NCI-H2227 treated with DMSO at 0.1 percent for 48 hours (cell line): ENCODE measurements around the gene VPS13A.

Experiments used
- DNase-seq: peaks from one replicate; lab custom pipeline; 2025; lab: John Stamatoyannopoulos, UW

VPS13A gene

GRCh38 chr9:77177143-77177893 is at the start of gene VPS13A:
Gene VPS13A (plus strand): TSS chr9:77177534. CDS start chr9:77177705, 171 bp downstream.
- peak; percentile 93 for DNase-seq

- DNase-seq = no peak
These were observed 49.1 kb upstream of the VPS13A start for GRCh38 chr9:77128125-77128789.

- DNase-seq = peak; percentile 1
These were observed 45.9 kb upstream of the VPS13A start for GRCh38 chr9:77131399-77131798.

- no peak for DNase-seq
These were observed 44.3 kb upstream of the VPS13A start for GRCh38 chr9:77133011-77133410.

- DNase-seq = no peak
These were observed 35.0 kb upstream of the VPS13A start for GRCh38 chr9:77142366-77142765.

GRCh38 chr9:77149879-77150278 is 27.5 kb upstream of the VPS13A start:
- no peak for DNase-seq

- no peak for DNase-seq
These were observed 25.0 kb upstream of the VPS13A start for GRCh38 chr9:77152289-77152688.

GRCh38 chr9:77156646-77157371 is 20.5 kb upstream of the VPS13A start:
- DNase-seq = no peak

- DNase-seq = no peak
These were observed 18.4 kb upstream of the VPS13A start for GRCh38 chr9:77158772-77159513.

GRCh38 chr9:77161191-77161590 is 16.1 kb upstream of the VPS13A start:
- no peak for DNase-seq

- DNase-seq = no peak
These were observed 15.4 kb upstream of the VPS13A start for GRCh38 chr9:77161966-77162365.

- DNase-seq = no peak
These were observed 15.0 kb upstream of the VPS13A start for GRCh38 chr9:77162366-77162765.

- no peak for DNase-seq
These were observed 13.4 kb upstream of the VPS13A start for GRCh38 chr9:77163884-77164283.

GRCh38 chr9:77166193-77166592 is 11.1 kb upstream of the VPS13A start:
- DNase-seq = no peak

GRCh38 chr9:77170991-77171699 is 6.2 kb upstream of the VPS13A start:
- peak; percentile 22 for DNase-seq

GRCh38 chr9:77175151-77175550 is 2.2 kb upstream of the VPS13A start:
- no peak for DNase-seq

- DNase-seq = no peak
These were observed 1.2 kb upstream of the VPS13A start for GRCh38 chr9:77176106-77176505.

GRCh38 chr9:77176686-77177142 is 620 bp upstream of the VPS13A start:
- DNase-seq = no peak

GRCh38 chr9:77177894-77178794 is 810 bp downstream of the VPS13A start:
- DNase-seq = peak; percentile 26

GRCh38 chr9:77180056-77180455 is 2.7 kb downstream of the VPS13A start:
- DNase-seq = no peak
